Immature natural killer cell (primary cell): ENCODE results near the gene SRGN. TPM values are rescaled to one million over a fixed set of nuclear protein-coding genes. Genes with fewer than 3 reads are reported as not detected.
"Not testable (repeated sequence)": the region's sequence is repeated elsewhere in the genome, so short reads cannot be mapped to it uniquely, and the experiment has no call there.

Experiments
- DNase-seq, 3 donors: peaks; one replicate each; pipeline ENCODE4 v3.0.0; 2022; ENCODE audit warnings: mixed read lengths in 1 of 3
- H3K27ac Mint-ChIP-seq, 6 donors: one replicate each; pipeline ENCODE4 v1.8.0; 2020; ENCODE audit warnings: mixed read lengths in 6 of 6, mild to moderate bottlenecking in 5 of 6, inconsistent platforms in 4 of 6, moderate library complexity in 3 of 6
- H3K27me3 Mint-ChIP-seq, 3 donors: one replicate each; pipeline ENCODE4 v1.8.0; 2020 to 2021; ENCODE audit warnings: low read depth in 3 of 3, mild to moderate bottlenecking in 3 of 3, mixed read lengths in 3 of 3, moderate library complexity in 3 of 3, inconsistent platforms in 1 of 3
- H3K36me3 Mint-ChIP-seq, 3 donors: one replicate each; pipeline ENCODE4 v1.8.0; 2020; ENCODE audit warnings: mixed read lengths in 3 of 3, inconsistent platforms in 2 of 3, mild to moderate bottlenecking in 2 of 3
- H3K4me1 Mint-ChIP-seq, 2 donors: one replicate each; pipeline ENCODE4 v1.8.0; 2020; ENCODE audit warnings: inconsistent platforms in 2 of 2, mild to moderate bottlenecking in 2 of 2, mixed read lengths in 2 of 2, moderate library complexity in 1 of 2
- H3K4me3 Mint-ChIP-seq, 5 donors: one replicate each; pipeline ENCODE4 v1.8.0; 2020; ENCODE audit warnings: mild to moderate bottlenecking in 5 of 5, mixed read lengths in 5 of 5, inconsistent platforms in 3 of 5, moderate library complexity in 3 of 5
- H3K9me3 Mint-ChIP-seq, 6 donors: one replicate each; pipeline ENCODE4 v1.8.0; 2020; ENCODE audit warnings: mild to moderate bottlenecking in 6 of 6, mixed read lengths in 6 of 6, inconsistent platforms in 4 of 6, moderate library complexity in 3 of 6
- polyA plus RNA-seq, 3 donors: library from polyadenylated mRNA; unstranded; fragments of 300-500 nt; fragmentation: Illumina TruSeq; gene quantifications; one replicate each; pipeline ENCODE4 v1.2.3, GENCODE V29; 2021

SRGN gene
- polyA plus RNA-seq, 3 donors from 2014 or later = 910 to 1,240 (median 1,143) TPM

- not testable (repeated sequence) for DNase-seq, H3K9me3 Mint-ChIP-seq, H3K4me3 Mint-ChIP-seq, H3K27me3 Mint-ChIP-seq, H3K36me3 Mint-ChIP-seq
- Mint-ChIP-seq H3K27ac (peak overlapping the region in 1 of 6 donors; percentile 20), H3K4me1 (peaks cover 40 to 82% of the 10 kb centered on the region in 2 donors)
Measured at GRCh38 chr10:69142074-69142473, 54.2 kb downstream of the SRGN start.

GRCh38 chr10:69142983-69143382 lies 55.1 kb downstream of the SRGN start:
- Mint-ChIP-seq H3K4me1 (peaks cover 42 to 87% of the 10 kb centered on the region in 2 donors), H3K27ac (peak overlapping the region in 5 of 6 donors; percentile 6 to 73 (median 28)), H3K36me3 (peaks cover 0 to 7% (median under 1%) of the 10 kb centered on the region in 3 donors), H3K4me3 (no peak overlapping the region), H3K27me3 (peaks cover 0 to 2% (median 0%) of the 10 kb centered on the region in 3 donors), H3K9me3 (no peaks in the 10 kb centered on the region)
- DNase-seq = no peak

- no peaks in the 10 kb centered on the region for H3K9me3 Mint-ChIP-seq
- H3K4me1 Mint-ChIP-seq = peaks cover 46 to 83% of the 10 kb centered on the region in 2 donors
- no peak for DNase-seq
- H3K27ac Mint-ChIP-seq = peak overlapping the region in 4 of 6 donors; percentile 3 to 62 (median 22)
- no peak overlapping the region for H3K4me3 Mint-ChIP-seq
- peaks cover 0 to 4% (median 3%) of the 10 kb centered on the region in 3 donors for H3K36me3 Mint-ChIP-seq
- peaks cover 0 to under 1% (median 0%) of the 10 kb centered on the region in 3 donors for H3K27me3 Mint-ChIP-seq
Measured at GRCh38 chr10:69145329-69145728, 57.4 kb downstream of the SRGN start.

GRCh38 chr10:69145864-69146263 lies 58.0 kb downstream of the SRGN start:
- no peak for DNase-seq
- Mint-ChIP-seq H3K36me3 (peaks cover 0 to 4% (median 3%) of the 10 kb centered on the region in 3 donors), H3K27me3 (no peaks in the 10 kb centered on the region), H3K4me3 (no peak overlapping the region), H3K27ac (peak overlapping the region in 3 of 6 donors; percentile 21 to 62 (median 34)), H3K9me3 (no peaks in the 10 kb centered on the region), H3K4me1 (peaks cover 48 to 83% of the 10 kb centered on the region in 2 donors)

- peaks cover 0 to 4% (median 3%) of the 10 kb centered on the region in 3 donors for H3K36me3 Mint-ChIP-seq
- H3K4me3 Mint-ChIP-seq = peak overlapping the region in 1 of 5 donors; percentile 9
- H3K27me3 Mint-ChIP-seq = no peaks in the 10 kb centered on the region
- H3K27ac Mint-ChIP-seq = peak overlapping the region in 3 of 6 donors; percentile 33 to 85 (median 40)
- no peaks in the 10 kb centered on the region for H3K9me3 Mint-ChIP-seq
- peaks cover 48 to 82% of the 10 kb centered on the region in 2 donors for H3K4me1 Mint-ChIP-seq
- no peak for DNase-seq
Measured at GRCh38 chr10:69146759-69147158, 58.9 kb downstream of the SRGN start.

GRCh38 chr10:69151984-69152383 lies 64.1 kb downstream of the SRGN start:
- H3K4me1 Mint-ChIP-seq = peaks cover 31 to 71% of the 10 kb centered on the region in 2 donors
- DNase-seq = no peak
- H3K9me3 Mint-ChIP-seq = no peaks in the 10 kb centered on the region
- H3K36me3 Mint-ChIP-seq = peaks cover 0 to 4% (median 0%) of the 10 kb centered on the region in 3 donors
- peak overlapping the region in 2 of 6 donors; percentile 38 to 76 for H3K27ac Mint-ChIP-seq
- no peak overlapping the region for H3K4me3 Mint-ChIP-seq
- H3K27me3 Mint-ChIP-seq = peaks cover 0 to 2% (median 0%) of the 10 kb centered on the region in 3 donors

- Mint-ChIP-seq H3K27ac (no peak overlapping the region), H3K9me3 (no peaks in the 10 kb centered on the region), H3K27me3 (peaks cover 0 to 2% (median 0%) of the 10 kb centered on the region in 3 donors), H3K4me3 (no peak overlapping the region), H3K36me3 (peaks cover 0 to 4% (median 2%) of the 10 kb centered on the region in 3 donors), H3K4me1 (peaks cover 26 to 66% of the 10 kb centered on the region in 2 donors)
- no peak for DNase-seq
Measured at GRCh38 chr10:69153227-69153626, 65.3 kb downstream of the SRGN start.

Other genes starting within 250 kb of the SRGN start
- gene DDX50, start 186.8 kb upstream of the SRGN start, polyA plus RNA-seq = 10 to 100 TPM; 29.6 to 53.9 (median 32.5) TPM
- 10 to 100 TPM in 2 of 3 donors, 1 to 10 TPM in 1; 8.9 to 14.6 (median 12.6) TPM for gene DDX21, start 131.9 kb upstream of the SRGN start, polyA plus RNA-seq
- 1 to 10 TPM; 1.7 to 4.3 (median 2.8) TPM for gene KIFBP, start 99.3 kb upstream of the SRGN start, polyA plus RNA-seq
- 10 to 100 TPM; 43.8 to 70.1 (median 57.7) TPM for gene VPS26A, start 36.1 kb downstream of the SRGN start, polyA plus RNA-seq
- 10 to 100 TPM; 15.0 to 30.4 (median 18.0) TPM for gene SUPV3L1, start 92.1 kb downstream of the SRGN start, polyA plus RNA-seq
- gene HKDC1, start 132.2 kb downstream of the SRGN start, polyA plus RNA-seq = under 1 TPM in 1 of 3 donors, not detected in 2; 0.16 TPM
- gene HK1, start 190.4 kb downstream of the SRGN start, polyA plus RNA-seq = 10 to 100 TPM; 48.8 to 96.3 (median 72.2) TPM